HEK293T (cell line): ENCODE measurements around the gene AGBL1.

Experiments
- BHLHE40 ChIP-seq: fragments of 450-650 bp; IDR thresholded peaks from 2 replicates; pipeline ENCODE4 v1.6.1; 2016; ENCODE audit warnings: mild to moderate bottlenecking, moderate library complexity, borderline replicate concordance
- ELF4 ChIP-seq: fragments of 450-650 bp; IDR thresholded peaks from 2 replicates; pipeline ENCODE4 v1.6.1; 2017; ENCODE audit warnings: antibody characterized with exemption
- FOXK2 ChIP-seq: fragments of 450-650 bp; IDR thresholded peaks from 2 replicates; pipeline ENCODE4 v1.6.1; 2016; ENCODE audit warnings: mild to moderate bottlenecking
- NFRKB ChIP-seq: fragments of 450-650 bp; IDR thresholded peaks from 2 replicates; pipeline ENCODE4 v1.6.1; 2016; ENCODE audit warnings: mild to moderate bottlenecking, moderate library complexity
- SP1 ChIP-seq: fragments of 450-650 bp; IDR thresholded peaks from 2 replicates; pipeline ENCODE4 v1.6.1; 2017
- SUZ12 ChIP-seq: fragments of 450-650 bp; IDR thresholded peaks from 2 replicates; pipeline ENCODE4 v1.6.1; 2016; ENCODE audit warnings: mild to moderate bottlenecking
- ZNF384 ChIP-seq: fragments of 450-650 bp; IDR thresholded peaks from 2 replicates; pipeline ENCODE4 v1.6.1; 2016
- TF ChIP-seq, protein P1 (sequence below): fragments of 450-650 bp; IDR thresholded peaks from 2 replicates; pipeline ENCODE4 v1.6.1; 2016

DNA sequence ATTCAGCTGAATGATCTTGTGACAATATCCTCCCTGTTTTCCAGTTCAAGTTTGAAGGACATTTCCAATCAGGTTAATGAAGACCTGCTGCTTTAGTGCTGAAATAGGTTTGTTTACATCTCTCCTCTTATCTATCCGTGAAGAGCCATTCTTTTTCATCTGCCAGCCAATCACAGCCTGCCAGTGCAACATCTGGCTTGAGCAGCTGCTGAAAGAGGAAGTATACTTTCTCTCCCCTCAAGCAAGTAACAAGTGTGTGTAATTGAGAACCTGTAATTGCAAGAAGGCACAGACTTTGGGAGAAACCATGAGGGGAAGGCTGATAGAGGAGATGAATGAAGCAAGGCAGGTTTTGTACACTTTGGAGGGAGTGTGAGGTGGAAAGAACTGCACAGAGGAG is 404.3 kb downstream of the AGBL1 start:
- TF ChIP-seq FOXK2: no peak
- no peak for TF ChIP-seq BHLHE40
- no peak for TF ChIP-seq SUZ12
- no peak for TF ChIP-seq ELF4
- TF ChIP-seq SP1: no peak
- TF ChIP-seq ZNF384: no peak
- no peak for TF ChIP-seq NFRKB
- TF ChIP-seq, protein P1, sequence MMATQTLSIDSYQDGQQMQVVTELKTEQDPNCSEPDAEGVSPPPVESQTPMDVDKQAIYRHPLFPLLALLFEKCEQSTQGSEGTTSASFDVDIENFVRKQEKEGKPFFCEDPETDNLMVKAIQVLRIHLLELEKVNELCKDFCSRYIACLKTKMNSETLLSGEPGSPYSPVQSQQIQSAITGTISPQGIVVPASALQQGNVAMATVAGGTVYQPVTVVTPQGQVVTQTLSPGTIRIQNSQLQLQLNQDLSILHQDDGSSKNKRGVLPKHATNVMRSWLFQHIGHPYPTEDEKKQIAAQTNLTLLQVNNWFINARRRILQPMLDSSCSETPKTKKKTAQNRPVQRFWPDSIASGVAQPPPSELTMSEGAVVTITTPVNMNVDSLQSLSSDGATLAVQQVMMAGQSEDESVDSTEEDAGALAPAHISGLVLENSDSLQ: no peak
